GM18909 (cell line): ENCODE measurements around the gene MAMLD1.
A peak's percentile ranks its signal among the peaks of the same experiment; 100 is the strongest.

Experiments
- ATAC-seq: cut with Tn5 transposase; IDR thresholded peaks from one replicate; pipeline ENCODE4 v1.9.1; 2021; ENCODE audit warnings: mild to moderate bottlenecking; ENCODE audit not compliant: unreplicated experiment, poor library complexity

The MAMLD1 gene

DNA sequence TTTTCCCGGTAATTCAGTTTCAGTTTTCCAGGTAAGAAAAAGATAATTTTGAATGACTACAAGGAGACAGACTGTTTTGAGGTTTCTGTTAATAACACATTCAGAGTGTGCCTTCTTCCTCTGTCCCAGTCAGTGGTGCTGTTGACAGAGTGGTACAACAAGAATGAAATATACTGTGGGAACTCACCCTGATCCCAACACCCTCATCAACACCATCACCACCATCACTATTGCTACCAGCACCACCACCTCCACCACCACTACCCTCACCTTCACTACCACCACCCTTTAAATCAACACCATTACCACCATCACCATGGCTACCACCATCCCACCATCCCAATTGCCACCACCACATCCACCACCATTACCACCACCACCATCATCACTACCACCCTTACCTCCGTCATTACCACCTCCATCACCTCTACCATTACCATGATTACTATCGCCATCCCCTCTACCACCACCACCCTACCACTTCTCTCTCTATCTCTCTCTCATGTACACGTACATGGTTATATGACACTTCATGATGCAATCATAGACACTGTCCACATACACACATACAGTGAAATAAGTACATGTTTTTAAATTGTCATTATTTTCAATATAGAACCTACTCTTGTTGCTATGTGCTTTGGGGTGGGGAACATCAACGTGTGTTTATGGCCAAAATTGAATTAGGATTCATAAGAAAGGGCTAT, 91.5 kb downstream of the MAMLD1 start:
- ATAC-seq, result no peak

DNA sequence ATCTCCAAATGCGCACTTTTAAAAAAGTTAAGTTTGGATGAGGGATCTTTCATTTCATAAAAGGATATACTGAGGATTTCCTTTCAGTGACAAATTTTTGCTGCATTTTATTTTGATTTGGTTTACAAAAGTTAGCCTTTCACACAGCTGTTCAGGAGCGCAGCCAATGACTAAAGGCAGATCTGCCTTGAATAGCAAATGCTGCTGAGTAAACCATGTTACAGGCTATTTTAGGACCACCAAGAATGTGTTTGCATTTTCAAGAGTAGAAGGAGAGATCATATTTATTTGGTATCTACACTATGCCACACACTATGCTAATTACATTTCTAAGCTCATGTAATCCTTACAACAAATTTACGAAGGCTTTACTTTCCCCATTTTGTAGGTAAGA, 92.1 kb downstream of the MAMLD1 start:
- ATAC-seq, result no peak

DNA sequence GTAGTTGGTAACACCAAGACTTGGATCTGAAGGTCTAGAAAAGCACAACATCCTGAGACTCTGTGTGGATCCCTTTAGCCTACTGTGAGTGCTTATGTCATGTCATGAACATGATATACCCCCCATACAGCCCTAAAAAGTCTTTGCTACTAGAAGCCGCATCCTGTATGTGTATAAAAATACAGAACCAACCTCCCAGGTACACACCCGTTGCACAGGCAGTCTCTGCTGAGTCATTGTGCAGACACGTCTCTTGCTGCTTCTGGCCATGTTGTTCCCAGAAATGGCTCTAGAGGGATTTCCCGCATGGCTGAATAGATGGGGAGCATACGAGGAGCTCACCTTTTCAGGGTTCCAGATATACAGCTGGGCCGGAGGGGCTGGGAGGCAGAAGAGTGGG, 93.3 kb downstream of the MAMLD1 start:
- ATAC-seq, result no peak

DNA sequence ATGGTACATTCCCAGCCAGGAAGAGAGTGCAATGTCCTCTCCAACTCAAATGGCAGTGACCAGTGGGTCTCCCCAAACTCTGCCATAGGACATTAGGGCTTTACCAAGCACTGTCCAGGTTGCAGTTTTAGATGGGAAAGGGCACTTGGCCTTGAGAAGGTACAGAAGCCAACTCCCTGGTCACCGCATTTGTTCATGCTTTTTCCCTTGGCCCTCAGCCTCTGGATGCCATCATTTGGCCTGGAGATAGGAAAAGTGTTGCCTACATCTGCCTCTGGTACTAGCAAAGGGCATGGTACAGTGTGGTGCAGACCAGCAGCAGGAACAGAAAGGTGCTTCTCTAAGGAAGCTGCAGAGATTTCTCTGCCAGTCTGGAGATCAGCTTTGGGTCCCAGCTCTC, 93.8 kb downstream of the MAMLD1 start:
- ATAC-seq, result no peak

DNA sequence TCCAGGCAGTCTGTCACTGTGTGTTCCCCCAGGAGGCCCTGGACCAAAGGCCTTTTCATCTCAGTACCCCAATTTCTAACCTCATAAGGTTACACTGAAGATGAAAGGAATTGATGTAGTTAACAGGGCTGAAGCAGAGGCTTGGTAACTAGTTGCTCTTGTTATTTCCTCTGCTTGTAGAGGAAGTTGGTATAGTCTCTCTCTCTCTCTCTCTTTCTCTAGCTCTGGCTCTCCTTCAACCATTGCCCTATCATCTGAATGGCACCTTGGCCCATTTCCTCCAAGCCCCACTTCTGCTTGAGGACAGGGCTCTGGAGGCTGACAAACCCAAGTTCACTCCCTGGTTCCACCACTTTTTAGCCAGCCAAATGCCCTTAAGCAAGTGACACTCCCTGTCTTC, 96.1 kb downstream of the MAMLD1 start:
- ATAC-seq, result no peak

DNA sequence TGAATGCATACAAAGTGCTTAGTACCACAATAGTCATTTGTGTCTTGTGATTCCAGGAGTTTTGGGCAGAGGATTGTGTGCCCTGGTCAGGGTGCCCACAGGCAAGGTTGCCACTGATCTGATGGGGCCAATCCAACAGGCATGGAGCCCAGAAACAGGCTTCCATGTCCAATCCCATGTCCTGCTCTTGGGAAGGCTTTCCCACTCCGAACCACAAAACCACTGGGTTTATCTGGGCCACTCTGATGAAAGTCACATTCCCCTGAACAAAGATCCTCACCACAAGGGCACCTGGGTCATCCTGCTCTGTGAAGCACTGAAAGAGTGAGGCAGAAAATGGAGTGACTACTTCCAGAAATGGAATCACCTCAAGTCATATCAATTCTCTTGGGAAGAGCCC, 96.9 kb downstream of the MAMLD1 start:
- ATAC-seq, result no peak

DNA sequence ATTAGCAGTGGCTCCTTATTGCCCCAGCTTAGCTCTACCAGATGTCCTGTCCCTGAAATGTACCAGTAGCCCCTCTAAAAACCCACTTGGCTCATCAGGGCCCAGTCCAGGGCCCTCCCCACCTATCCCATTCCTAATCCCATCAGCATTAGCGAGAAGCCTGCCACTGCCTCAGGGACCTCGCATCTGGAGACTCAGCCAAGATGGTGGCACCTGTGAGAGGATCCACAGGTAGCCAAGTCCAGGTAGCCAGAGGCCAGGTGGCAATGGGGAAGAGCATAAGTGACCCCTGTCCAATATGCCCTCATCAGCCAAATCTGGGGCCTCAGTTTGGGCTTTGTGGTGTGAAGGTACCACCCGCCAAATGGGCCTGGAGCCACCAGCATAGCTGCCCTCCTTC, 97.7 kb downstream of the MAMLD1 start:
- ATAC-seq, result no peak

DNA sequence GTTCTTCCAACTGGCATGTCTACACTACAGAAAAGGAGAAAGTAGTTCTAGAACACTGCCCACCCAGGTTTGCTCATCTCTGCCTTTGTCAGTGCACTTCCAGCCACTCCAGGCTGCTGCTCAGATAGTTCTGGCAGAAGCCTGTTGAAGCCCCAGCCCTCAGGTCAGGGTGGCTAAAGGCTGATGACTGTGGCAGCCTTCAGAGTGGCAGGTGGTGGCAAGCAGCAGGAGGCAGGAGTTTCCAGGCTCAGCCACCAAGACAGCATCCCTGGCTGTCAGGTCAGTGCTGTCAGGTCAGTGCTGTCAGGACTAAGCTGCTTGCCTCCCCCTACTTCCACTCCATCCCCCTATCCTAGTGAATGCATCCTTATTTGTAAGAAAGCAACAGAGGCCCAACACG, 100.4 kb downstream of the MAMLD1 start:
- no peak for ATAC-seq

DNA sequence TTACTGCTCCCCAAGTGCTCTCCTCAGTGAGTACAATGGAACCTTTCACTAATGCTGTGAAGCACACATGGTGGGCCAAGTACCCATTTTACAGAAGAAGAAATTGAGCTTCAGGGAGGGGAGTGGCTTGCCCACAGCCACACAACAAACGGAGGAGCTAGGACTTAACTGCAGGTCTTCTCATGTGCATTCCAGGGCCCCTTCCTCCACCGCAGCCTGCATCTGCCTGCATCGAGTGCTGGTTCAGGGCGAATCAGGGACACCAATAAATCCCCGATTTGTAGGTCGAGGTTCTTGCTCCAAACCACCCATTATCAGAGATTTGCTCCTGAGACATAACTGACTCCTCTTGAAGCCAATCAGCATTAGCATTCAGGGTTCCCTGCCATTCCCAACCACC, 100.9 kb downstream of the MAMLD1 start:
- ATAC-seq, result no peak

DNA sequence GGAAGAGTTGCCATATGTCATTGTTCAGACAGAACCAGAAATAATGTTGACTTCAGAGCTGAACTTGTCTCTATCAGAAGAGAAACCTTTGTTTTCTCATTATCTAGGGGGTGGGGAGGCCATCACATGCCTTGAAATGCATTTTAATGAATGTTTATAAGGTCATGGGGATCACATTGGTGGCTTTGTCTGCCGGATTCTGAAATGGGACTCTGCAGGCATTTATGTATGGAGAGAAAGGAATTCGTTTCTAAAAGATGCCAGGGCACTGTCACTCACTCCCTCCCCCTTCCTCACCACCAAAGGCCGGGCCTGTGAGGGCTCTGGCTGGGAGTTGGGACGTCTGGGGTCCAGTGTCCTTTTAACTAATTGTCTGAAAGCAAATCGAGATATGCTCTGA, 102.2 kb downstream of the MAMLD1 start:
- no peak for ATAC-seq

DNA sequence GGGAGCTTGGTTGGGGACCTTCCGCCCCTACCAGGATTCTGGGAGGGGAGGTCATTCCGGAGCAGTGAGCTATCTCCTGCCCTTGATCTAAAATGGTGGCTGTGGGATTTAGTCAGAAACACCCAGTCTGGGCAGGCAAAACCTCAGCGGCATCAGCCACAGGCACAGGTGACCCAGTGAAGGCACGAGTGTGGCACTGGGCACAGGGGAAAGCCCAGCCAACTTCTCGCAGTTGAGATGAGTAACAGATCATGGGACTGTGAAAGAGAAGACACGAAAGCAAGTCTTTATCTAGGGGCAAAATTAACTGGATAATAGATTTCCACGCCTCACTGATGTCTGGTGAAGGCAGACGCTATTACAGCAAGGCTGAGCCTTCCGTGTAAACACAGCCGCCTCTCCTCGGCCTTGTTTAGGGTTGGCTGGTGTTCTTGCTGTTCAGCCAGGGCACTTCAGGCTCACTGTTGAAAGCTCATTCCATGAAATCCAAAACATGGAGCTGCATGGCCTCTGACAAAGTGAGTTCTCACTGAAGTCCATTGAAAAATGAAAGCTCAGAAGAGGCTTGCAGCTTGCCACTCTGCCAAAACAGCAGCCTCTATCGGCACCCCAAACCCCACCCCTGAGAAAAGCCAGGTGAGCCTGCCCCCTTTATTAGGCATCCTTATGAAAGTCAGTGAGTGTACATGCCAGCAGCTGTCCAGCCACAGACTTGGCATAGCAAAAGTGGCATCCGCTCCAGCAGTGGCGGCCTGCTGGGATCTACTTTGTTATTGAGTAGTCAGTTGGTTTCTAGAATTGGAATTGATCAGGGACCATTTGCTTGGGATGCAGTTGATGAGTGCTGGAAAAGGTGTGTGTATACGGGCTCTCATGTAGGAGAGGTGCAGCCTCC, 103.0 kb downstream of the MAMLD1 start:
- ATAC-seq, result no peak

DNA sequence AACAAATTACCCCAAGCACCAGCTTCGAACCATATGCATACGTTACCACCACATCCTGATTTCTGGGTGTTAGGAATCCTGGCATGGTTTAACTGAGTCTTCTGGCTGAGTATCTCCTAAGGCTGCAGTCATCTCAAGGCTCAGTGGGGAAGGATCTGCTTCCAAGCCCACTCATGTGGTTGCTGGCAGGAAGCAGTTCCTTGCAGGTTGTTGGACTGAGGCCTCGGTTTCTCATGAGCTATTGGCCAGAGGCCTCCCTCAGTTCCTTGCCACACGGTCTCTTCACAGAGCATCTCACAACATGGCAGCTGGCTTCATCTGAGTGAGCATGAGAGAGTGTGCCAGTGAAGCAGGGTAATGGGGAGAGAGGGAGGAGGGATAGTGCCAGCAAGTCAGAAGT, 109.2 kb downstream of the MAMLD1 start:
- no peak for ATAC-seq

DNA sequence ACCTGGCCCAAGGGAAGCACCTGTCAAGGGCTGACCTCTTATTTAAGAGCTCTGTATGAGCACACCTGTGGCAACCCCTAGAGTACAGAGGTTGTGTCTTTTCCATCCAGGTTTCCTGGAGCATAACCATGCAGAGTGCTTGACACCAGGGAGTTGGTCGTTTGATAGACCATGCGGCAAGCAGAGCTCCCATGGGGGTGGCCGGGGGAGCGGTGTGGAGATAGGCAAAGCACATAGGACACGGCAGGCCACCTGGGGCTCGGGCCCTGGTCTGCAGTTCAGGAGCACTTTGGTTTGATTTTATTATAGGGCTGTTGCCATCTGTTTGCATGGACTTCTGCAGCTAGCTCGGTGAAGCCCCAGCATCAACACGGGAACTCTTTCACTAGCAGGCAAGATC, 110.3 kb downstream of the MAMLD1 start:
- ATAC-seq, result no peak

DNA sequence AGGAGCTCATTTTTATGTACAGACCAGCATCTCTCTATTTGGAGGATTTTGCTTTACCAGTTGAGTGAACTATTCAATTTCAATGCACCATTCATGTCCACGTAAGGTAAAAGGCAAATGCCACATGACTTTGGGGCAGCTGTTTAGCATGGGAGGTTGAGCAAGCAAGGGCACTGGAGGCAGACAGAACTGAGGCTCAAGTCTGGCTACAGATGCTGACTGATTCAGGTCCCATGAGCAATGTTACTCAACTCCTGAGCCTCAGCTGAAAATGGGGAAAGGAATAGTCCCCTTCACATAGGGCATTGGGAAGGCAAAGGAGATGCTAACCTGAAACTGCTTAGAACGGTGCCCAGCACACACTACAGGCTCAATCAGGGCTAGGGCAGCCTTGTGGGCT, 112.3 kb downstream of the MAMLD1 start:
- no peak for ATAC-seq

DNA sequence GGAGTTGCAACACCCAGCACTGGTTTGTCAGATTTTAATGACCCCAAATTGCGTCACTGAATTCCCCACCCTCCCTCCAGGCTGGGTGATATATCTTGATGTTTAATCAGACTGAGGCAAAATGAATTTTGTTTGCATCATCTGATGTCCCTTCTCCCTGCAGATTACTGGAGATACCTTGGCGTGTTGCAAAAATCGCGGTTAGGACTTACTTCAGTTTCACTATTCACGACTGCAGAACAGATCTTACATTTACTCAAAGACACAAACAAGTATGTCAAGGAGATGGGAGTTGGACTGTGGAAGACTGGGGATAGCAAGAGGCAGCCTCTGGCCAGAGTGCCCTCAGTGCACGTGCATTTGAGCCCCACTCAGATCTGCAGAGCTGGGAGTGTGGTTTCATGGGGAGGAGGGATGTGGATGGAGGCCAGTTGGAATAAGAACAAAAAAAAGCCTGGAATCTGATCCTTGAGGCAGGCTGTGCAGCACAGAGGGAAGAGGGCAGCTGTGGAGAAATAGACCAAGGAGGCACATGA, 113.1 kb downstream of the MAMLD1 start:
- no peak for ATAC-seq

DNA sequence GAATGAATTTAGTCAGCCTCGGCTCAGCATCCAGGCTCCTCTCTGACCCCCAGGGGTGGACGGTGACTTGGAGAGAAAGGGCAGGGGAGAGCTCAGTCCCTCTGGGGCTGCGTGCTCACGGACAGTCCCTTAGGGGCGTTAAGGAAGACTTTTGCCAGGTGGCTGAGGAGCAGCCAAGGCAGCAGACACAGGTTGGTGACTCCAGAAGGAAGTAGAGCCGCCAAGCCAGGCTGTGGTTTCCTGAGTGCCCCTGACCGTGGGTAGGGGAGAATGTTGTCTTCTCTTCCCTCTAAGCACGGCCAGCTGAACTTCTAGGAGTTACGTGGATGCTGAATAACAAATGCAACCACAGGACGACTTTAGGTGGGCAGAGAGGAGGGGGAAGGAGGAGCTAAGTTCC, 114.3 kb downstream of the MAMLD1 start:
- no peak for ATAC-seq

DNA sequence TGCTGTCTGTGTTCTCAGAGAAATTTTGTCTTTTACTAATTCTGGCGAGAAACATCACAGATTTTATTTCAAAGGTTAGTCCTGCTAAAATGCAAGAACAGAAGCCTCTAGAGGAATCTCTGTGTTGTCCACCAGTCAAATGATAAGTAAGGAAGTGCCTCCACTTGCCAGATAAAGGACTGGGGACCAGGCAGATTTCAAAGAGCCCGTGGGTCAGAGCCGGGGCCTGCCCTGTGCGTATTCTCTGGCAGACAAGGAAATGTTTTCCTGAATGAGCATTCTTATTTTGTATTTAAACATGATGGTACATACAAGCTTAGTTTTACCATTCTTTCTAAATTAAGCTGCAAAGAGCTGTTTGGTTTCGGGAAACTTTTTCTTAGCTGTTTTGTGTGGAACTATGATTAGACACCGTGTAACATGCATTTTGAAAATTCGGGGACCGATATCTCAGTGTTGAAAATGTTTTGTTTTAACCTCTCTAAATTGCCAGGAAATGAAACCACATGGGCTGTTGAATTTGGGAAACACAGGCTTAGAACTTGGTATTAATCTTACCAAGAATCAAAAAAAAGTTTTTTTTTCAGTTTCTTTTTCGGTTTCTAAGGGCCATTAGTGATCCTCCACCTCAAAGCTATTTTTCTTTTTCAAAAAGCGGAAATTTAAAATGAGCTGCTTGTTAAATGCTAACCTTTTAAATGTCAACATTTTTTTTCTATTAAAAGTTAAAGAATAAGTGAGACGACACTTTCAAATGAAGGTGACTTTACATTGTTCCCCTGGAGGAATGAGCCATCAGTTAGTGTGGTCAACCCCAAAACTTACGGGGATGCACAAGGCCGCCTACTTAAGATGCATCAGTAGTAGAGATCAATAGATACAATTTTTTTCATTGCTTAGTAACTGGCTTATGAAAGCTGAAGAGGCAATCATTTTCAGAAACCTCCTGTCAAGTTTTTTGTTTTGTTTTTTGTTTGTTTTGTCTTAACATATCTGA, 115.7 kb downstream of the MAMLD1 start:
- peak; percentile 60 for ATAC-seq

DNA sequence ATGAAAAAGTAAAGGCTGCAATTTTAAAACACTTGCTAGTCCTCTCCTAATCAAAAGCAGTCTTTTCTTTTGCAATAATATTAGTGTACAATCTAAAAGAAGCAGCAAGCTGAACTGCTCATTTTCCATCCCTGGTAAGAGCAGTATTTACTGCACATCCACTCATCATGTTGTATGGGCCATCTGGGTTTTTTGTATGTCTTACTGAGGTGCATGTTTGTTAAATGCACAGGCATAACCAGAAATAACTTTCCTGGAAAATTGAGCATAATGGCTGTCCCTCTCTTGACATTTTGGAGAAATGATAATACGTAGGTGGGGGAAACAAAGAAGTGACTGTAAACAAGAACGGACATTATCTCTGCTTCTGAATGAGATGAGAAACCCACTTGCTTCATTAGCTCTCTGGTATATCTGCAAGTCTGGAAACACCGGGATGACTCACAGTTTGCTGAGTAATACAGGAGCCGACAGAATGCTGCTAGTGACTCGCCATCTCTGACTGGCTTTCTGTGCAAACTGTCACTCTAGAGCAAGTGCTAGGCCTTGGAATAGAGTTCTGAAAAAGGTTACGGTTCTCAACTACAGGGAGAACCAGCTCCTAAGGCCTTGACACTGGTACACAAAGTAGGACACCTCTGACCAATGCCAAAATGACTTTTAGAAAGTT, 119.6 kb downstream of the MAMLD1 start:
- peak; percentile 54 for ATAC-seq

DNA sequence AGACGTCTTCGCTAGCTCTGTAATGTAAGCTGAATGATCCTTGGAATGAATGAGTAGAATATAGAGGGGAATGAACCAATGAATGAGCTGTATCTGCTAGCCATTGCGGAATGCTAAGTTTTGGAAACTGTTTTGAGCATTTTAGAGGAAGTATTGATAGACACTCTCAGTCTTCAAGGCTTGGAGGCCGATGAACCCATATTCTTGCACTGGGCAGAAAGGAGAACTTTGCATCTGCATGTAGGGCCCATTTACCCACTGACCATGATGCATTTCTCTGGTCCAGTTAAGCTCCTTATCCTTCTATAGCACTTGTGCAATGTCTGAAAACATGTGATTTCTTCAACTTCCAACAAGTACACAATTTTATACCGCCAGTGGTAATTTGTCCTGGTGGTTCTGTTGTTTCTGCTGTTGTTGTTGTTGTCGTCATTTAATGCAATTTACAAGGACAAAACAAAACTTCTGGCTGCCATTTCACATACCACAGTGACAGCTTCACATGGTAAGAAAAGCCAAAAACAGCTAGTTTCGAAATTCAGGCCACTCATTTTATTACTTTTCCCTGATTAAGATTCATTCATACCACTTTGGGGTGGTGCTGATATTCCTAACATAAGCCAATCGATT, 120.4 kb downstream of the MAMLD1 start:
- no peak for ATAC-seq
